IMR-90 (cell line): ENCODE results near the gene TMED10. TPM values are rescaled to one million over a fixed set of nuclear protein-coding genes. Genes with fewer than 3 reads are reported as not detected.
A peak's percentile ranks its signal among the peaks of the same experiment; 100 is the strongest.

Experiments
- ATAC-seq: fragments of 200-7000 bp; cut with Tn5 transposase; 2 replicates; pipeline ENCODE4 v1.9.1; 2020; ENCODE audit warnings: low read depth, mild to moderate bottlenecking, moderate library complexity
- BruUV-seq: library from RNA; stranded (reverse); fragments of 400-500 nt; replicated peaks from 2 replicates; lab custom pipeline; 2021; lab: Mats Ljungman, UMichigan
- CTCF ChIA-PET: fragments of 300-600 bp; formaldehyde crosslinking; extraction: SDS; loops from one replicate; lab custom pipeline; 2021; ENCODE audit warnings: antibody characterized with exemption; lab: Yijun Ruan, JAX
- POLR2A ChIA-PET: fragments of 300-600 bp; sonication (Branson Sonifier 250); formaldehyde crosslinking; loops from one replicate; lab custom pipeline; 2022; ENCODE audit warnings: antibody characterized with exemption; ENCODE audit not compliant: unreplicated experiment; lab: Charles Lee
- DNase-seq: peaks from one replicate; pipeline ENCODE4 v3.0.0; 2013
- H2AFZ ChIP-seq: replicated peaks from 2 replicates; pipeline ENCODE3; 2013; ENCODE audit warnings: low read length, mild to moderate bottlenecking; ENCODE audit not compliant: poor library complexity
- H2AK5ac ChIP-seq: 2 replicates; pipeline ENCODE4 v1.6.1; 2013; ENCODE audit warnings: low read depth, low read length, inconsistent platforms
- H2AK9ac ChIP-seq: replicated peaks from 2 replicates; pipeline ENCODE3; 2013; ENCODE audit warnings: mild to moderate bottlenecking, low read depth, low read length, moderate library complexity; ENCODE audit not compliant: poor library complexity
- H2BK120ac ChIP-seq: 2 replicates; pipeline ENCODE4 v1.6.1; 2013; ENCODE audit warnings: low read depth, low read length, inconsistent platforms
- H2BK15ac ChIP-seq: 3 replicates; pipeline ENCODE4 v1.6.1; 2013; ENCODE audit warnings: low read depth, low read length, inconsistent platforms
- H2BK20ac ChIP-seq: 2 replicates; pipeline ENCODE4 v1.6.1; 2013; ENCODE audit warnings: low read depth, mild to moderate bottlenecking, inconsistent platforms, low read length, moderate library complexity
- H2BK5ac ChIP-seq: 2 replicates; pipeline ENCODE4 v1.6.1; 2013; ENCODE audit warnings: mild to moderate bottlenecking, low read depth, low read length, inconsistent platforms; ENCODE audit not compliant: poor library complexity, severe bottlenecking
- H3K14ac ChIP-seq: replicated peaks from 2 replicates; pipeline ENCODE4 v1.6.1; 2013; ENCODE audit warnings: low read depth, low read length, inconsistent platforms
- H3K18ac ChIP-seq: 2 replicates; pipeline ENCODE4 v1.6.1; 2013; ENCODE audit warnings: low read depth, low read length, control low read depth
- H3K23ac ChIP-seq: 2 replicates; pipeline ENCODE4 v1.6.1; 2013; ENCODE audit warnings: low read depth, low read length, inconsistent platforms
- H3K27ac ChIP-seq: 2 replicates; pipeline ENCODE4 v1.5.1; 2013; ENCODE audit warnings: mild to moderate bottlenecking, control low read depth, low read length; ENCODE audit not compliant: insufficient read depth
- H3K27me3 ChIP-seq: 2 replicates; pipeline ENCODE4 v1.6.1; 2013; ENCODE audit warnings: low read length; ENCODE audit not compliant: control insufficient read depth, insufficient read depth
- H3K36me3 ChIP-seq: 2 replicates; pipeline ENCODE4 v1.6.1; 2013; ENCODE audit warnings: low read length, mixed read lengths; ENCODE audit not compliant: control insufficient read depth, insufficient read depth
- H3K4ac ChIP-seq: 2 replicates; pipeline ENCODE4 v1.6.1; 2013; ENCODE audit warnings: low read depth, low read length, inconsistent platforms
- H3K4me1 ChIP-seq: 2 replicates; pipeline ENCODE4 v1.6.1; 2013; ENCODE audit warnings: low read length, mixed read lengths; ENCODE audit not compliant: control insufficient read depth, insufficient read depth
- H3K4me2 ChIP-seq: 2 replicates; pipeline ENCODE4 v1.6.1; 2013; ENCODE audit warnings: low read depth, mild to moderate bottlenecking, control low read depth, low read length, moderate library complexity
- H3K4me3 ChIP-seq: 2 replicates; pipeline ENCODE4 v1.5.1; 2013; ENCODE audit warnings: low read depth, mild to moderate bottlenecking, control low read depth, low read length, moderate library complexity; ENCODE audit not compliant: insufficient read depth
- H3K56ac ChIP-seq: 2 replicates; pipeline ENCODE4 v1.6.1; 2013; ENCODE audit warnings: low read length, inconsistent platforms; ENCODE audit not compliant: insufficient read depth; ENCODE audit errors: extremely low read depth
- H3K79me1 ChIP-seq, 2 experiments: 2 replicates each; pipeline ENCODE4 v1.6.1; 2013; ENCODE audit warnings: low read length in 2 of 2, inconsistent platforms in 1 of 2, low read depth in 1 of 2
- H3K9ac ChIP-seq: 2 replicates; pipeline ENCODE4 v1.6.1; 2013; ENCODE audit warnings: low read depth, low read length, control low read depth
- H3K9me1 ChIP-seq: 2 replicates; pipeline ENCODE4 v1.6.1; 2013; ENCODE audit warnings: low read length, inconsistent platforms; ENCODE audit not compliant: insufficient read depth
- H3K9me3 ChIP-seq: 2 replicates; pipeline ENCODE4 v1.6.1; 2013; ENCODE audit warnings: low read length; ENCODE audit not compliant: control insufficient read depth, insufficient read depth
- H4K20me1 ChIP-seq: 2 replicates; pipeline ENCODE4 v1.6.1; 2013; ENCODE audit warnings: low read length, inconsistent platforms; ENCODE audit not compliant: insufficient read depth
- H4K5ac ChIP-seq: 2 replicates; pipeline ENCODE4 v1.6.1; 2013; ENCODE audit warnings: mild to moderate bottlenecking, low read depth, low read length, control low read depth
- H4K8ac ChIP-seq, 2 experiments: 2 replicates each; pipeline ENCODE4 v1.6.1; 2013; ENCODE audit warnings: low read depth in 2 of 2, low read length in 2 of 2, control low read depth in 1 of 2, inconsistent platforms in 1 of 2
- H4K91ac ChIP-seq: 2 replicates; pipeline ENCODE4 v1.6.1; 2013; ENCODE audit warnings: low read depth, low read length, inconsistent platforms; ENCODE audit not compliant: insufficient read depth
- CEBPB ChIP-seq: IDR thresholded peaks from 2 replicates; pipeline ENCODE4 v1.6.1; 2012; ENCODE audit warnings: low read depth, low read length, improper control_type of control experiment
- CHD1 ChIP-seq: IDR thresholded peaks from 2 replicates; pipeline ENCODE4 v1.6.1; 2012; ENCODE audit warnings: low read depth, low read length, improper control_type of control experiment
- ELK1 ChIP-seq: fragments of 150-350 bp; IDR thresholded peaks from 2 replicates; pipeline ENCODE4 v1.6.1; 2016; ENCODE audit warnings: low read depth, mild to moderate bottlenecking, low read length, moderate library complexity, borderline replicate concordance
- MAFK ChIP-seq: IDR thresholded peaks from 2 replicates; pipeline ENCODE4 v1.6.1; 2012; ENCODE audit warnings: low read depth, low read length, improper control_type of control experiment
- MAZ ChIP-seq: IDR thresholded peaks from 2 replicates; pipeline ENCODE4 v1.6.1; 2012; ENCODE audit warnings: low read depth, mild to moderate bottlenecking, low read length, improper control_type of control experiment, moderate library complexity, borderline replicate concordance
- NFE2L2 ChIP-seq: fragments of 150-350 bp; IDR thresholded peaks from 2 replicates; pipeline ENCODE4 v1.6.1; 2016; ENCODE audit warnings: low read depth, mild to moderate bottlenecking, low read length
- POLR2A ChIP-seq: IDR thresholded peaks from 2 replicates; pipeline ENCODE4 v1.6.1; 2012; ENCODE audit warnings: mild to moderate bottlenecking, low read depth, low read length
- RCOR1 ChIP-seq: IDR thresholded peaks from 2 replicates; pipeline ENCODE4 v1.6.1; 2012; ENCODE audit warnings: mild to moderate bottlenecking, low read length, improper control_type of control experiment; ENCODE audit not compliant: insufficient replicate concordance
- SMC3 ChIP-seq: fragments of 150-350 bp; IDR thresholded peaks from 2 replicates; pipeline ENCODE4 v1.6.1; 2016; ENCODE audit warnings: low read depth, mild to moderate bottlenecking, antibody characterized with exemption, low read length, moderate library complexity
- WGBS, 2 experiments: methylation state at CpG; one replicate each; pipeline versions ENCODE4 v1.1.5 to v1.1.7; 2013; ENCODE audit warnings: missing lambda C conversion rate in 2 of 2; ENCODE audit not compliant: insufficient read length in 1 of 2; ENCODE audit errors: extremely low coverage in 2 of 2; 5-methylcytosine and 5-hydroxymethylcytosine counted together
- dilution Hi-C: fragments of 300-500 bp; cut with HindIII; formaldehyde crosslinking; loops from one replicate; pipeline ENCODE4 v1.14.3; 2018; ENCODE audit warnings: low sequenced_read_pairs; ENCODE audit not compliant: unreplicated experiment
- in situ Hi-C: fragments of 300-500 bp; cut with MboI; formaldehyde crosslinking; loops from 3 replicates; pipeline ENCODE4 v1.14.3; 2019; ENCODE audit warnings: low sequenced_read_pairs, inconsistent platforms, mixed read lengths
- intact Hi-C: fragments of 100-400 bp; cut with micrococcal nuclease; formaldehyde crosslinking; loops from 2 replicates; pipeline ENCODE4 v1.10.0; 2022
- polyA plus RNA-seq, 3 experiments: library from polyadenylated mRNA; depleted of rRNA; stranded (reverse); fragments of >200 nt; gene quantifications; 2 replicates each; pipeline ENCODE4 v1.2.3, GENCODE V29; 2012; ENCODE audit warnings: low replicate concordance in 1 of 3
- total RNA-seq: library from RNA; depleted of rRNA; stranded (reverse); fragments of >200 nt; gene quantifications from 2 replicates; pipeline ENCODE4 v1.2.3, GENCODE V29; 2012
- TF ChIP-seq, protein P1 (sequence below): fragments of 150-350 bp; IDR thresholded peaks from 2 replicates; pipeline ENCODE4 v1.6.1; 2017; ENCODE audit warnings: mild to moderate bottlenecking, antibody characterized with exemption, low read length, low read depth

TMED10 gene
- total and polyA plus RNA-seq, 2 of the 4 experiments (the other 2 are of a cell fraction): 254 to 441 TPM

DNA sequence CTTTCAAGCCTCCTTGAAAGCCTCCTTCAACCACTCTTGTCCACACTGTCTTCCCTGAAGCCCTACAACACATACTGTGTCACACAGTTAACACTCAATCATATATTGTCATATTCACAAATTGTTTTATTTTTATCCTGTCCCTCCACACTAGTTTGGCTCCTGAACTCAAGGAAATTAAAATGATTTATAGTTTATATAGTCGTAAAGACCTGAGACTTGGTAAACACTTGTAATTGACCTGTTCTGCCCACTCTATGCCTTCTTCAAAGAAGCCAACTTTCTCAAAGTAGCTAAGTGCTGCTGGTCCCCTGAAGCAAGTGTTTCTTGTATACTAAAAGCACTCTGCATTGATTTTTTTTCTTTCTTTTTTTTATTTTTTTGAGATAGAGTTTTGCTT is 33.9 kb downstream of the TMED10 start:
- intact Hi-C loops: loop anchor here (5.0 kb wide), 1 partner anchor 420 kb away; no protein-coding TSS in a partner anchor

More for the DNA sequence above, 33.9 kb downstream of the TMED10 start:
- no peaks in the 10 kb centered on the region for H3K9me1 ChIP-seq
- no peak overlapping the region for H3K56ac ChIP-seq
- WGBS, 2 experiments: no CpG with 5 or more reads among the region's 1 CpG
- CTCF ChIA-PET: interaction anchor here (1.5 to 2.6 kb wide), 2 partner anchors 150 to 153 kb away, joined by 6 to 9 read pairs; no protein-coding TSS in a partner anchor
- H3K36me3 ChIP-seq: peaks cover 4% of the 10 kb centered on the region; the same call in 1 of the 2 replicates
- in situ Hi-C loops (no loop called here), dilution Hi-C loops (loop anchor here (25.0 kb wide), 1 partner anchor 170 kb away; no protein-coding TSS in a partner anchor)
- H2BK20ac ChIP-seq: no peak overlapping the region
- no peak overlapping the region for H4K5ac ChIP-seq
- H3K27me3 ChIP-seq: no peaks in the 10 kb centered on the region
- peak overlapping the region; percentile 40; the same call in 1 of the 2 replicates for H3K23ac ChIP-seq
- no peak overlapping the region for H3K18ac ChIP-seq
- H3K4me2 ChIP-seq: no peak overlapping the region
- no peak overlapping the region for H3K4ac ChIP-seq
- H3K9me3 ChIP-seq: no peaks in the 10 kb centered on the region
- POLR2A ChIA-PET: no interaction called here
- H3K4me1 ChIP-seq: peaks cover 3% of the 10 kb centered on the region; the same call in 1 of the 2 replicates
- no peak overlapping the region for H2AK5ac ChIP-seq
- peaks cover 14% of the 10 kb centered on the region for H4K20me1 ChIP-seq
- H3K79me1 ChIP-seq: peaks cover 15 to 55% of the 10 kb centered on the region in 2 experiments; a peak in 3 of 4 replicates
- no peak overlapping the region for H2BK5ac ChIP-seq
- no peak overlapping the region for H2AK9ac ChIP-seq
- ATAC-seq: no peak
- H2AFZ ChIP-seq: no peak overlapping the region
- no peak for DNase-seq
- TF ChIP-seq SMC3 (no peak), ELK1 (no peak), RCOR1 (no peak), CHD1 (no peak), CEBPB (no peak), NFE2L2 (no peak), POLR2A (no peak), MAZ (no peak), MAFK (no peak)
- TF ChIP-seq, protein P1, sequence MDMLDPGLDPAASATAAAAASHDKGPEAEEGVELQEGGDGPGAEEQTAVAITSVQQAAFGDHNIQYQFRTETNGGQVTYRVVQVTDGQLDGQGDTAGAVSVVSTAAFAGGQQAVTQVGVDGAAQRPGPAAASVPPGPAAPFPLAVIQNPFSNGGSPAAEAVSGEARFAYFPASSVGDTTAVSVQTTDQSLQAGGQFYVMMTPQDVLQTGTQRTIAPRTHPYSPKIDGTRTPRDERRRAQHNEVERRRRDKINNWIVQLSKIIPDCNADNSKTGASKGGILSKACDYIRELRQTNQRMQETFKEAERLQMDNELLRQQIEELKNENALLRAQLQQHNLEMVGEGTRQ: no peak
- H3K4me3 ChIP-seq: no peak overlapping the region
- no peak overlapping the region for H4K8ac ChIP-seq
- no peak overlapping the region for H2BK15ac ChIP-seq
- H2BK120ac ChIP-seq: no peak overlapping the region
- no peak overlapping the region for H3K27ac ChIP-seq
- H3K9ac ChIP-seq: no peak overlapping the region
- BruUV-seq: no TSS peak
- no peak overlapping the region for H3K14ac ChIP-seq
- H4K91ac ChIP-seq: no peak overlapping the region
